Activated naive CD4-positive, alpha-beta T cell treated with anti-CD3 and anti-CD28 coated beads, Interleukin-2, amount 50 U/mL, for 72 hours (primary cell): ENCODE results near the gene PITX1. TPM values are rescaled to one million over a fixed set of nuclear protein-coding genes. Genes with fewer than 3 reads are reported as not detected.

Experiments used
- ATAC-seq, 2 donors: fragments of 150-1000 bp; cut with Tn5 transposase; 2 replicates each; pipeline ENCODE4 v1.10.0; 2021; ENCODE audit warnings: mild to moderate bottlenecking in 2 of 2, moderate library complexity in 2 of 2
- DNase-seq, 2 donors: peaks; one replicate each; pipeline ENCODE4 v3.0.0; 2021 to 2022; ENCODE audit warnings: low spot score in 2 of 2
- H3K27ac Mint-ChIP-seq, 2 donors: one replicate each; pipeline ENCODE4 v1.8.0; 2022; ENCODE audit warnings: mild to moderate bottlenecking in 2 of 2, mixed read lengths in 2 of 2
- H3K36me3 Mint-ChIP-seq, 2 donors: one replicate each; pipeline ENCODE4 v1.8.0; 2022; ENCODE audit warnings: mixed read lengths in 2 of 2
- H3K9me3 Mint-ChIP-seq, 2 donors: one replicate each; pipeline ENCODE4 v1.8.0; 2022; ENCODE audit warnings: mixed read lengths in 2 of 2
- total RNA-seq, 2 donors: library from RNA; stranded (reverse); gene quantifications; one replicate each; pipeline ENCODE4 v1.2.3, GENCODE V29; 2022

The PITX1 gene
- total RNA-seq, 2 donors from 2014 or later, result 0.62 TPM; not detected in 1

DNA sequence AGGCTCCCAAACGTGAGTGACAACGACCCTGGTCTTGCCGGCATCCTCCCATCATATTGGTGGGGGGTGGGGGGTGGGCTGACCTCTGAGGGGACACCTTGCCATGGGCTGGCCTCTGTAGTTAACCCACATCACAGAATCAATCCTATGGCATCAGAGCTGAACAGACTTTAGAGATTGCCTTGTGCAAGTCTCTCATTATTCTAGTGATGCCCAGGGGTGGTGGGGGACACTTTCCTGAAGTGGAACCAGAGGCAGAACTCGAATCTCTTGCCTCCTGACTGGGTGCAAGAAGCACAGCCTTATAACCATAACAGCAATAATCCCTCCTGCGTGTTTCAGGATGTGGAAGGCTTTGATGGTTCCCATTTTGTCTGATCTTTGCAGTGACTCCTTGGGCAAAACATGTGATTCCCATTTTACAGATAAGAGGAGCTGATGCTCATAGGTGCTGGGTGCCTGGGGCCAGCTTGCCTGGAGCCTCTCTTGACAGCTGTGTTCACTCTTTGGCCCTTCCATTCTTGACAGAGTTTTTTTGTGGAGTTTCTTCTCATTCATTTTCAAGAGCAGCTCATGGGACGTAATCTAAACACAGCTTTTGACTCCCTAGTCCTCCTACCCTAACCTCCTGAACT is 18.6 kb upstream of the PITX1 start:
- DNase-seq (no peak), ATAC-seq (no peak)
- peaks cover 0 to 5% of the 10 kb centered on the region in 2 donors for H3K36me3 Mint-ChIP-seq
- no peak overlapping the region for H3K27ac Mint-ChIP-seq
- no peaks in the 10 kb centered on the region for H3K9me3 Mint-ChIP-seq

GRCh38 chr5:135051872-135052271 is 17.8 kb upstream of the PITX1 start:
- H3K9me3 Mint-ChIP-seq, result no peaks in the 10 kb centered on the region
- ATAC-seq (no peak), DNase-seq (no peak)
- H3K36me3 Mint-ChIP-seq, result peaks cover 0 to 5% of the 10 kb centered on the region in 2 donors
- no peak overlapping the region for H3K27ac Mint-ChIP-seq

DNA sequence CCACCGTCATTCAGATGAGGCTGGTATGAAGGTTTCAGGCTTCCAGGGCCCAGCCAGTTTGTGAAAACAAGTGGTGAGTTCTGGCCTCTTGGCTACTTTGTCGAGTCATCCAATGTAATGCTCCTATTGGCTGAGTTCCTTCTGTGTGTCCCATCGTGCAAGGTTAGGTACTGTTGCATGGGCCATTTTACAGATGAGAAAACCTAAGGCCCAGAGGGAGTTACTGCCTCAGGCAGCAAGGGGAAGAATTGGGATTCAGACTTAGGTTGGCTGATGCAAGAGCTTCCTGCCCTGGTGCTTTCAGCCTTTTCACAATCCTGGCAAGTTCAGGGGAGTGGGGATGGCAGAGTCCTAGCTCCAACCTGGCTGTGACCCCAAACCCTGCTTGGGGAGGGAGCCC is 17.4 kb upstream of the PITX1 start:
- no peak overlapping the region for H3K27ac Mint-ChIP-seq

DNA sequence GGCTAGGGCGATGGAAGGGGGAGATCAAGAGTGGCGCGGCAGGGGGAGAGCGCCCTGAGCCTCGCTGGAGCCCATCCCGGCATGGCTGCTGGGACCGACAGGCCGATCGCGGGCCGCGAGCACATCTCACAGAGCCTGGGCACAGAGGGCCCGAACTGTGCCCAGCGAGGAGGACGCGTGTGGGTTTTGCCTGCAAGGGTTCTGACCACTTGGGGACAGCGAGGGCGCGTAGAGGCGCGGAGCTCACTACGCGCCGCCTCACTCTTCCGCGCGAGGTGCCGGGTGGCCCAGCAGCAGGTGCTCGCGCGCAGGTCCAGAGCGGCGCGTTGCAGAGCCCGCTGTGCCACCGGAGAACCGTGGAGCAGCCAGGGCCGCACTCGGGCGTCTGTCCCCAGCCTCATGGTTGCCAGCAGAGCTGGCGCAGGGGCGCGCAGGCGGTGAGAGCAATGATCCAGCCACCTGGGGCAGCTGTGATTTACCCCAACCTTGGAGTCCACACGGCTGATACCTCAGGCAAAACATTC is 16.3 kb upstream of the PITX1 start:
- DNase-seq, result no peak
- H3K27ac Mint-ChIP-seq, result no peak overlapping the region
- ATAC-seq, result no peak
- peaks cover 0 to 5% of the 10 kb centered on the region in 2 donors for H3K36me3 Mint-ChIP-seq
- no peaks in the 10 kb centered on the region for H3K9me3 Mint-ChIP-seq

More for the DNA sequence above, 17.4 kb upstream of the PITX1 start:
- DNase-seq (no peak), ATAC-seq (no peak)
- Mint-ChIP-seq H3K36me3 (peaks cover 0 to 5% of the 10 kb centered on the region in 2 donors), H3K9me3 (no peaks in the 10 kb centered on the region)

- Mint-ChIP-seq H3K27ac (no peak overlapping the region), H3K9me3 (no peaks in the 10 kb centered on the region), H3K36me3 (peaks cover 0 to 5% of the 10 kb centered on the region in 2 donors)
- ATAC-seq (no peak), DNase-seq (no peak)
Observed at GRCh38 chr5:135048930-135049329, 14.9 kb upstream of the PITX1 start.

- ATAC-seq (no peak), DNase-seq (no peak)
- H3K9me3 Mint-ChIP-seq, result no peaks in the 10 kb centered on the region
- H3K27ac Mint-ChIP-seq, result no peak overlapping the region
- peaks cover 0 to 5% of the 10 kb centered on the region in 2 donors for H3K36me3 Mint-ChIP-seq
Observed at GRCh38 chr5:135048286-135048685, 14.3 kb upstream of the PITX1 start.

- ATAC-seq, result no peak
- H3K27ac Mint-ChIP-seq, result no peak overlapping the region
- peaks cover 0 to 5% of the 10 kb centered on the region in 2 donors for H3K36me3 Mint-ChIP-seq
Observed at GRCh38 chr5:135047347-135047695, 13.3 kb upstream of the PITX1 start.

DNA sequence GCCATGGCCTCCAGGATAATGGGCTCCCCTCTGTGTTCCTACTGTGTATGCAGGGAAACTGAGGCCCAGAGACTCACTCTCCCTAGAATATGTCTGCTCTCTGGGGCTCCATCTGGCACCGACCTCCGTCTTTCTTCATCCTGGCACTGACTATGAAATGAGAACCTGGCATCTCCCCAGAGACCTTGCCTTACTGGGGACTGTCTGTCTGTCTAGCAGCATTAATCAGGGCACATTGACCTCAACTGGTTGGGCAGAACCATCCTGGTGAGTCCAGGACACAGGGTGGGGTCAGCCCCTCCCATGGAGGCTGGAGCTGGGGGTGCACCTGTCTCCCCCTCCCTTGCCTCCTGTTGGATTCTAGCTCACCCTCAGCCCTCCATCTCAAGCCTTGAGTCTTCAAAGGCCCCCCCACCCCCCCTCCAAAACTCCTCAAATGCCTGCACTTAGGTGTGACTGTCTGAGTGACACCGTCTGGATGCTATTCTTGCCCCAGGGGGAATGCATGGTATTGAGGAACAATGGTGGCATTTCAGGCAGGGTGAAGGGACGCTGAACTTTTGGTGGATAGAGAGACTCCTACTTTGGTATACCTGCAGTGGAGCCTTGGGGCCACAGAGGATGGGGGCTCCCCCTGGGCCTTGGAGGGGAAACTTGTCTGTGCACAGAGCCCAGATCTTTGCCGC is 12.8 kb upstream of the PITX1 start:
- no peak overlapping the region for H3K27ac Mint-ChIP-seq
- H3K9me3 Mint-ChIP-seq, result no peaks in the 10 kb centered on the region
- ATAC-seq, result no peak
- no peak for DNase-seq
- H3K36me3 Mint-ChIP-seq, result peaks cover 0 to 5% of the 10 kb centered on the region in 2 donors

More at GRCh38 chr5:135047347-135047695, 13.3 kb upstream of the PITX1 start:
- no peak for DNase-seq
- no peaks in the 10 kb centered on the region for H3K9me3 Mint-ChIP-seq

GRCh38 chr5:135045488-135045887 is 11.5 kb upstream of the PITX1 start:
- Mint-ChIP-seq H3K27ac (no peak overlapping the region), H3K9me3 (no peaks in the 10 kb centered on the region), H3K36me3 (no peaks in the 10 kb centered on the region)
- ATAC-seq (no peak), DNase-seq (no peak)

GRCh38 chr5:135042595-135042994 is 8.6 kb upstream of the PITX1 start:
- DNase-seq (no peak), ATAC-seq (no peak)
- Mint-ChIP-seq H3K27ac (no peak overlapping the region), H3K9me3 (no peaks in the 10 kb centered on the region), H3K36me3 (no peaks in the 10 kb centered on the region)

DNA sequence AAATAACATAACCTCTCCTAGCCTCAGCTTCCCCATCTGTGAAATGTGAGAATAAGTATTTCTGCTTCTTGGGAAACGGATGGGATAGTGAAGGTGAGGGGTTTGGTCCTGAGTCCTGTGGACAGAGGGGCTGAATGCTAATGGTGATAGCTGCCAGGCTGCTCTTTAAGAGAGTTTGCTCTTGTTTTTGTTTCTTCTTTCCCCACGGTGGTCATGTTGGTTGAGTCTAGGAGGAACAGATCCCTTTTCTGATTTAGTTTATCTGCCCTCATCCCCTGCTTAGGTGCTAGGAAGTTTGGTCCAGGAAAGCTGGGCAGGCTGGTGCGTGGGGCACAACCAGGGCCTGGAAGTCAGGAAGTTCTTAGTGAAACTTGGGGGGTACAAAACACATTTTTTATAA is 7.7 kb upstream of the PITX1 start:
- no peak for ATAC-seq
- Mint-ChIP-seq H3K27ac (no peak overlapping the region), H3K36me3 (no peaks in the 10 kb centered on the region), H3K9me3 (no peaks in the 10 kb centered on the region)
- DNase-seq, result no peak

- H3K36me3 Mint-ChIP-seq, result no peaks in the 10 kb centered on the region
- no peaks in the 10 kb centered on the region for H3K9me3 Mint-ChIP-seq
- ATAC-seq, result no peak
- DNase-seq, result no peak
- no peak overlapping the region for H3K27ac Mint-ChIP-seq
Observed at GRCh38 chr5:135041145-135041587, 7.1 kb upstream of the PITX1 start.

GRCh38 chr5:135040333-135041144 is 6.5 kb upstream of the PITX1 start:
- ATAC-seq (no peak), DNase-seq (no peak)
- no peaks in the 10 kb centered on the region for H3K36me3 Mint-ChIP-seq
- no peaks in the 10 kb centered on the region for H3K9me3 Mint-ChIP-seq
- no peak overlapping the region for H3K27ac Mint-ChIP-seq

GRCh38 chr5:135040034-135040332 is 6.0 kb upstream of the PITX1 start:
- peaks cover 2% of the 10 kb centered on the region in 2 donors for H3K36me3 Mint-ChIP-seq
- no peak overlapping the region for H3K27ac Mint-ChIP-seq
- H3K9me3 Mint-ChIP-seq, result no peaks in the 10 kb centered on the region
- ATAC-seq (no peak), DNase-seq (no peak)

- no peak for DNase-seq
- Mint-ChIP-seq H3K36me3 (peaks cover 4 to 5% of the 10 kb centered on the region in 2 donors), H3K27ac (no peak overlapping the region), H3K9me3 (no peaks in the 10 kb centered on the region)
- peak in 1 of 2 donors; percentile 58 for ATAC-seq
Observed at GRCh38 chr5:135039271-135040033, 5.4 kb upstream of the PITX1 start.

- Mint-ChIP-seq H3K27ac (no peak overlapping the region), H3K36me3 (peaks cover 4 to 5% of the 10 kb centered on the region in 2 donors), H3K9me3 (no peaks in the 10 kb centered on the region)
- no peak for DNase-seq
- no peak for ATAC-seq
Observed at GRCh38 chr5:135038813-135039270, 4.8 kb upstream of the PITX1 start.
